GM18511 (cell line): ENCODE measurements around the gene CARS2.
"Not testable (repeated sequence)": the region's sequence is repeated elsewhere in the genome, so short reads cannot be mapped to it uniquely, and the experiment has no call there.

Experiments
- ATAC-seq: cut with Tn5 transposase; IDR thresholded peaks from one replicate; pipeline ENCODE4 v1.9.1; 2021; ENCODE audit warnings: mild to moderate bottlenecking, moderate library complexity; ENCODE audit not compliant: unreplicated experiment

Gene CARS2

GRCh38 chr13:110638814-110639806 lies 66.8 kb downstream of the CARS2 start:
- ATAC-seq: no peak

DNA sequence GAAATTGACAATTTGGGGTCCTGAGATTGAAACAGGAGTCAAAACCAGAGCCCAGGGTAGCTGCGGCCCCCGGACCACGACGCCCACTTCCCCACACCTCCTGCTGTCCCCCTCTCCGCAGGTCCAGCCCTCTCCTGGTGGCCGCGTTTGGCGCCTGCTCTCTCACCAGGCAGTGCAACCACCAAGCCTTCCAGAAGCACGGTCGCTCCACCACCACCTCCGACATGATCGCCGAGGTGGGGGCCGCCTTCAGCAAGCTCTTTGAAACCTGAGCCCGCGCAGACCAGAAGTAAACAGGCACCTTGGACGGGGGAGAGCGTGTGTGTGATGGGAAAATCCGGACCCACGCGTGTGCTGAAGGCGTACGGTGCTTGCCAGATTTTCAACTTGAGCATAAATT lies 67.7 kb downstream of the CARS2 start:
- no peak for ATAC-seq

DNA sequence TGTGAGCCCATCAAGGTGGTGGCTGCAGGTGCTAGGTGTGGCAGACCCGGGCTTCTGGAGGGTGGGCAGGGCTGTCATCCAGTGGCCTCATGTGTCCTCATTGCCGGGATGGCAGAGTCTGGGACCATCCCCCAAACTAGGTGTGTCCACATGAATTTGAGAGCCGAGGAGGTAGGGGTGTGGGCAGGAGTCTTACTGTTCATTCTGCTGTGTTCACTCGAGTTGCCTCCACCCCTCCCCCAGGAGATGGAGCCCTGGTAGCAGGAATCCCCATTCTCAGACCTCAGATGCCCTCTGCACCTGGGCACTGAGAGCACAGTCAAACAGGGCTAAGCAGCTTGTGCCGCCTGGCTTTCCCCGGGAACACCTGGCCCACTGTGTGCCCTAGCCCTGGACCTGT lies 68.2 kb downstream of the CARS2 start:
- ATAC-seq: no peak

DNA sequence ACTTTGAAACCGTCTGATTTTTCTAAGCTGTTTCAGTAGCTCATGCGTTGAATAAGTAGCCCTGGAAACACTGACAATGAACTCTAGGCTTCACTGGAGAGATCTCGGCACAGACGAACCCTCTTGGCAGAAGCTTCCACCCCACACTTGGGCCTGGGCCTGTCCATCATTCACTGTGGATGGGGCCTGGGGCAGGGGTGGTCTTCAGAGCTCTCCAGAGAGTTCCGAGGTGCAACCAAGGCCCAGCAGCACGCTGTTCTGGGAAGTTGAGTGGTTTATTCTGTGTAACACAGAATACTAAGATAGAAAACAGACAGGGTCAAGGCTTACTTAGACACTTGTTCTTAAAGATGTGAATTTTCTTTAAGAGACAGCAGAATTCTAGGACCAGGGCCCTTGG lies 68.6 kb downstream of the CARS2 start:
- no peak for ATAC-seq

DNA sequence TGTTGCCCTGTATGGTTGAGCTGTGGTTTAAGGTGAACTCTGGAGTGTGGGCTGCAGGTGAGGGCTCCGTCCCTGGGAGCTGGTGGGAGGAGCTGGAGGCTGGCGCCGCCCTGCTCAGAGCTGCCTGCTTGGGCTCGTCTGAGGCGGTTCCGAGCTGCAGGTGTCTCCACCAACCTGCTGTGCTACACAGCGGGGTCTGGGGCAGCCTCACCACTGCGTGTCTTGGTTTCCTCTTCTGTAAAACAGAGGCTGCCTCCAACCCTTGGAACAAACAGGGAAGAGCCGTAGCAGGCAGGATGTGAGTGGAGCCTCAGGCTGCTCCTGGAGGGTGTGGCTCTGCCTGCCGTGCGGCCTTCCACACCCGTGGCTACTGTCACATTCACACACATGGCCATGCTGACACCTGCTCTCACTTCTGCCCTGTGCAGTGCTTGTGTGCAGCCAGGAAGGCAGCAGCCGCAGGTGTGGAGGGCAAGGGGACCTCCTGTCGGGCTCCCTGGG lies 69.2 kb downstream of the CARS2 start:
- ATAC-seq: no peak

DNA sequence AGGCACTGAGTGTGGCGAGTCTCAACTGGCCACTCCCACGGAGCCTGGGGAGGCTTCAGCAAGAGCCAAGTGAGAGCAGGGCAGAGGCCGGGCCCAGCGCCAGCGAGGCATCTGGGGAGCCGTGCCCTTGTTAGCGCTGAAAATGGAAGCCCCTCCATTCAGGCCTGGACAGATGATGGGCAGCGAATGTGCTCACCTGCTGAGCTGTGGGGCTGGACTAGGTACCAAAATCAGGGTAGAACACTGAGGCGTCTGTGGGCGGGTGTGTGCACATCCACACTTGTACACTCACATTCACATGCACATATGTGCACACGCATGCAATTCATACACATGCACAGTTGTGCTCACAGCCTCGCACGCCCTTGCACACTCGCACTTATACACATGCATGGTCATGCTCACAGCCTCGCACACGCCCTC lies 69.9 kb downstream of the CARS2 start:
- no peak for ATAC-seq

GRCh38 chr13:110635405-110636002 lies 70.4 kb downstream of the CARS2 start:
- no peak for ATAC-seq

GRCh38 chr13:110634558-110634957 lies 71.4 kb downstream of the CARS2 start:
- no peak for ATAC-seq

DNA sequence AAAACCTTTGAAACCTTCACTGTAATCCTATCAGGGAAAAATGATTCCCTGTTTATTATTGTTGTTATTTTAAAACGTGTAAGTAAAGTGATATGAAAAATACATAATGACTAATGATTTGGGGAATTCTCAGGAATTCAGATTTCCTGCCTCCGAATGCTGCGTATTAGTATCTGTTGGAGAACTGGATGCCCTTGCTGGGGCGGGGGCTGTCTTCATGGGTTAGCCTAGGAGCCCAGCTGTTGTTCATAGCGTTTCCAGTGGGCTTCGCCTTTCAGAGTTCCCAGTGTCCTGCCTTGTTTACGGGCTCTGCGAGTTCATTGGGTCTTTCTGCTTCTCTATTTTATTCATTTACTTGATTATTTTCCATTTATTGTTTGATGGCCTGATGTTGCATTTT lies 72.1 kb downstream of the CARS2 start:
- no peak for ATAC-seq

- not testable (repeated sequence) for ATAC-seq
Measured at GRCh38 chr13:110632255-110632654, 73.7 kb downstream of the CARS2 start.

- ATAC-seq: no peak
Measured at GRCh38 chr13:110630566-110631119, 75.3 kb downstream of the CARS2 start.

GRCh38 chr13:110629735-110630134 lies 76.2 kb downstream of the CARS2 start:
- ATAC-seq: no peak

GRCh38 chr13:110628952-110629701 lies 76.8 kb downstream of the CARS2 start:
- ATAC-seq: no peak

DNA sequence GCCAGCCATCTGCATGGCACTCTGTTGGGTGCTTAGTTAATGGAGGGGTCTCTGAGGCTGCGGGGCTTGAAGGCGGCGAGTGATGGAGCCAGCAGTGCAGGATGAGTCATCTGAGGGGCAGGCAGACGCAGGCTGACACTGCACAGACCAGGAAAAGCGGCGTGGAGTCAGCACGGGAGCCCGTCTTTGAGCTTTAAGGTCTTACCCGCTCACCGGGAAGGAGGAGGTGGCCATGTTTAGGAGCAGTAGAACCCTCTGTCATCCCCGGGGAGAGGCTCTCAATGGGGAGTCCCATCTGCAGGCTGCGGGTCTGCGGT lies 77.5 kb downstream of the CARS2 start:
- ATAC-seq: no peak

DNA sequence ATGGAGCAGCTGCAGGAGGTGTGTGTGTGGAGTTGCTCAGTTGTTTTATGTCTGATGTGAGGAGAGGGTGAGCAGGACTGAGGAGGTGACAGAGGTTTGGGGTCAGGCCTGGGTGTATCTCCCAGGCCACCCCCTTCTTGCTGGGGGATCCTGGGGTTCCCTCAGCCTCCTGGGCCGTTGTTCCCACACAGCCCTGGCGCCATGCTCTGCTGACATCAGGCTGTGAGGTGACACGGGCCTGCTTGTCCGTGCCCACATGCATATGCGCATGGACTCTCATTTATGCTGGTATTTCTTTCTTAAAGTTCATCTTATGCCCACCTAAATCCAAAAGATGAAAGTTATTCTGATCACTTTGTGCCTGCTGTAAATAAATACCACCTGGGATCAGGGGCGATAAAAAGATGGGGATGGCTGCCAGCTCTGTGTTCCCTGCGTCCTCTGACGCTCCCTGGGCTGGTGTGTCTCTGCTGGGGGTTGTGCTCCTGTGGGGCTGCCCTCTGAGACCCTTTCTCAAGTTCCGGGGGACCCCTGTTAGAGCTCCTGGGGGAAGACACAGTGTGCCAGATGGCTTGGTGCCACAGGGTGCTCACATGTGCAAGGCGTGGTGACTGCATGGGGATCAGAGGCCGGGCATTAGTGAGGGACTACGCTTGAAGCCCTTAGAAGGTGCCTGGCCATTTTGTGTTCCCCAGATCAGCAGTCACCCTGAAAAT lies 78.0 kb downstream of the CARS2 start:
- no peak for ATAC-seq

DNA sequence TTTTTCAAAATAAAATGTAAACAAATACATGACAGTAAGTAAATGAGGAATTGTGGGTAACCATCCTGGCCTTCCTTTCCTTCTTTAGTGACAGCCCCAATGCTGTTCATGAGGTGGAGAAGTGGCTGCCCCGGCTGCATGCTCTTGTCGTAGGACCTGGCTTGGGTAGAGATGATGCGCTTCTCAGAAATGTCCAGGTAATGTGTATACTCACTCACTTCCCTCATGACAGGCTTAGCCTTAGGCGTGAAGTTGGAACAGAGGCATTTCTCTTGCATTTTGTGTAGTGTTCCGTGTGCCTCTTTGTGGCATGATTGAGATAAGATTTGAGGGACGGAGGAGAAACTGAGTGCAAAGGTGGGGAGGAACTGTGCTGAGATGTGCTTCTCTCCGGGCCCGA lies 78.6 kb downstream of the CARS2 start:
- no peak for ATAC-seq

DNA sequence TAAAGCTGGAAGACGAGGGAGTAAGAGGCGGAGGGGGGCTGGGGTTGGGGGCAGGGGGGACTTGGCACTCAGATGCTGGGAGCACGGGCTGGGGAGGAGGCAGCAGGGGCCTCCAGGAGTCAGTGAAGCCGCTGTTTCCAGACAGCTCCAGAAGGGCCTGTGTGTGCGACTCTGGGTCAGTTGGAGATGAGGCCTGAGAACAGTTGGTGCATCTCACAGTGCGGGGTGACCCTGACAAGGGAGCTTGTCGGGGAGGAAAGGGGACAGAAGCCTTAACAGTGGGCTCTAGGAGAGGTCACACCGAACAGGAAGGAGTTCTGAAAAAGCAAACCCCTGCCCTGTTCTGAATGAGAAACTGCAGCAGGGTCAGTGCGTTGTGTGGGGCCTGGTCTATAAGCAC lies 79.4 kb downstream of the CARS2 start:
- ATAC-seq: no peak

- ATAC-seq: no peak
Measured at GRCh38 chr13:110625771-110626321, 80.1 kb downstream of the CARS2 start.

- ATAC-seq: no peak
Measured at GRCh38 chr13:110624766-110625756, 80.9 kb downstream of the CARS2 start.
